Measurements from ENCODE around the gene CALR3.

Gene CALR3

DNA sequence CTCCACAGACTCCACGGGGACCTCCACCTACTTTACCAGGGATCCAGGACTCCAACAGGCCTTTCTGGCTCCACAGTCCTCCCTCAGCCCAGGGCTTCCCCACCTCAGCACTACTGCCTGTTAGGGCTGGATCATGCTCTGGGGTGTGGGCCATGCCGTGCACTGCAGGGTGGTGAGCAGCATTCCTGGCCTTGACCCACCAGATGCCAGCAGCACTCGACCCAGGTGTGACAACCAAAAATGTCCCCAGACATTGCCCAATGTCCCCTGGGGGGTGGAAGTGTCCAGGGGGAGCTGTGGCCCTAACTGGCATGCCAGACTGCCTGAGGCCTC lies 66.2 kb downstream of the CALR3 start:
- no peak overlapping the region for H3K27ac ChIP-seq
- TF ChIP-seq, protein P1, sequence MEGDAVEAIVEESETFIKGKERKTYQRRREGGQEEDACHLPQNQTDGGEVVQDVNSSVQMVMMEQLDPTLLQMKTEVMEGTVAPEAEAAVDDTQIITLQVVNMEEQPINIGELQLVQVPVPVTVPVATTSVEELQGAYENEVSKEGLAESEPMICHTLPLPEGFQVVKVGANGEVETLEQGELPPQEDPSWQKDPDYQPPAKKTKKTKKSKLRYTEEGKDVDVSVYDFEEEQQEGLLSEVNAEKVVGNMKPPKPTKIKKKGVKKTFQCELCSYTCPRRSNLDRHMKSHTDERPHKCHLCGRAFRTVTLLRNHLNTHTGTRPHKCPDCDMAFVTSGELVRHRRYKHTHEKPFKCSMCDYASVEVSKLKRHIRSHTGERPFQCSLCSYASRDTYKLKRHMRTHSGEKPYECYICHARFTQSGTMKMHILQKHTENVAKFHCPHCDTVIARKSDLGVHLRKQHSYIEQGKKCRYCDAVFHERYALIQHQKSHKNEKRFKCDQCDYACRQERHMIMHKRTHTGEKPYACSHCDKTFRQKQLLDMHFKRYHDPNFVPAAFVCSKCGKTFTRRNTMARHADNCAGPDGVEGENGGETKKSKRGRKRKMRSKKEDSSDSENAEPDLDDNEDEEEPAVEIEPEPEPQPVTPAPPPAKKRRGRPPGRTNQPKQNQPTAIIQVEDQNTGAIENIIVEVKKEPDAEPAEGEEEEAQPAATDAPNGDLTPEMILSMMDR (IDR thresholded peaks at IDR 0.05) = no peak
- no peak for TF ChIP-seq ZFX (IDR thresholded peaks at IDR 0.05; ENCODE audit: borderline replicate concordance)

DNA sequence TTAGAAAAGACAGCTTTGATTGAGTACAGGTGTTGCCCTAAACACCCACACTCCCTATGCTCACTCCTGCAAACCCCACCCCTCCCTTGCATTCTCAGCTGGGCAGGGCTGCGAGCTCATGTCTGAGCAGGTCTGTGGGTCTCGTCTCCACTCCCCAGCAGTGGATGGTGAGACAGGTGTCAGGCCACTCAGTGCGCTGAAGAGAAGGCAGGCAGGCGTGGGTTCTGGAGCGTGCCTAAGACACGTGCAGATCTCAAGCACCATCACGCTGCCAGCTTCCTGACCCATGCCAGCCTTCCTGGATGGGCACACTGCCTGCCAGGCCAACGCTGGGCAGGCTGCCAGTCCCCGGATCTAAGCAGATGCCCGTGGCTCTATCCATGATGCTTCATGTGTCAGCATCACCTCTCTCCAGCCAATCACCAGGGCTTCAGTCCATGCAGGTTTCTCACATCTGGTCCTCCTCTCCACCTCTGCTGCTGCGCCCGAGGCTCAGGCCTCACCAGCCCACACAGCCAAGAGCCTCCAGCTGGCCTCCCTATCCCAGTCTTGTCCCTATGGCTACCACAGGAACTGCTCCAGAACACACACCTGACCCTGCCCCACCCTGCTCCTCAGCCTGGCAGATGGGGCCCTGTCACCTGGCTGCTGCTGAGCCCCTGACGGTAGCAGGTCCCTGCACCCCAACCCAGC lies 66.8 kb downstream of the CALR3 start:
- TF ChIP-seq, protein P1 (IDR thresholded peaks at IDR 0.05) = no peak
- TF ChIP-seq ZFX (IDR thresholded peaks at IDR 0.05; ENCODE audit: borderline replicate concordance) = no peak
- H3K27ac ChIP-seq = no peak overlapping the region

Data from 22Rv1 (cell line).